Stimulated activated CD4-positive, alpha-beta T cell treated with anti-CD3 and anti-CD28 coated beads, TNF-alpha, amount 100 ng/mL, for 4 hours (primary cell): ENCODE data around the gene SMG6.

Experiments
- DNase-seq, 3 experiments: peaks; one replicate each; pipeline ENCODE4 v3.0.0-alpha.2; 2020; ENCODE audit warnings: low read depth in 3 of 3

SMG6 gene

GRCh38 chr17:2060681-2061440 is 242.7 kb downstream of the SMG6 start:
- DNase-seq, result no peak

- DNase-seq, result no peak
Observed at GRCh38 chr17:2060385-2060658, 243.3 kb downstream of the SMG6 start.

GRCh38 chr17:2059547-2060384 is 243.8 kb downstream of the SMG6 start:
- DNase-seq, result no peak

DNA sequence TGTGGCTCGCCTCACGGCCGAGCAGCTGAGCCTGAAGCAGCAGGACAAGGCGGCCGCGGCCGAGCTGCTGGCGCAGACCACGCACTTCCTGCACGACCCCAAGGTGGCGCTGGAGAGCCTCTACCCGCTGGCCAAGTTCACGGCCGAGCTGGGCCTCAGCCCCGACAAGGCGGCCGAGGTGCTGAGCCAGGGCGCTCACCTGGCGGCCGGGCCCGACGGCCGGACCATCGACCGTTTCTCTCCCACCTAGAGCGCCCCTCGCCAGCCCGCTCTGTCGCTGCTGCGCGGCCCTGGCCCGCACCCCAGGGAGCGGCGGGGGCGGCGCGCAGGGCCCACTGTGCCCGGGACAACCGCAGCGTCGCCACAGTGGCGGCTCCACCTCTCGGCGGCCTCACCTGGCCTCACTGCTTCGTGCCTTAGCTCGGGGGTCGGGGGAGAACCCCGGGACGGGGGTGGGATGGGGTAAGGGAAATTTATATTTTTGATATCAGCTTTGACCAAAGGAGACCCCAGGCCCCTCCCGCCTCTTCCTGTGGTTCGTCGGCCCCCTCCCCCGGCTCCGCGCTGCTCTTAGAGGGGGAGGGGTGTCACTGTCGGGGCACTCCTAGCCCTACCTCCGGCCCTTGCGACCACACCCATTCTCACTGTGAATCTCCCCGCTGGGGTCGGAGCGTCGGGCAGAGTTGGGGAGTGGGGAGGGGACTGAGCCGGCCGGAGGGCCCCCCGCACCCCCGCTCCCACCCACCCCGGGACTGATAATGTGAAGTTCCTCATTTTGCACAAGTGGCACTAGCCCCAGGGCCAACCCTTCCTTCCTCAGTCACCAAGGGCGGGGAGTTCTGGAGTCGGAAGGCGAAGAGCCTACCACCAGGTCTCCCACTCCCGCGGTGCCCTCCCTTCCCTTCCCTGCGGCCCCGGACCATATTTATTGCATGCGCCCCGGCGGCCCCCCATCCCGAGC is 244.7 kb downstream of the SMG6 start:
- peak in 1 of 3 experiments; percentile 53 for DNase-seq

DNA sequence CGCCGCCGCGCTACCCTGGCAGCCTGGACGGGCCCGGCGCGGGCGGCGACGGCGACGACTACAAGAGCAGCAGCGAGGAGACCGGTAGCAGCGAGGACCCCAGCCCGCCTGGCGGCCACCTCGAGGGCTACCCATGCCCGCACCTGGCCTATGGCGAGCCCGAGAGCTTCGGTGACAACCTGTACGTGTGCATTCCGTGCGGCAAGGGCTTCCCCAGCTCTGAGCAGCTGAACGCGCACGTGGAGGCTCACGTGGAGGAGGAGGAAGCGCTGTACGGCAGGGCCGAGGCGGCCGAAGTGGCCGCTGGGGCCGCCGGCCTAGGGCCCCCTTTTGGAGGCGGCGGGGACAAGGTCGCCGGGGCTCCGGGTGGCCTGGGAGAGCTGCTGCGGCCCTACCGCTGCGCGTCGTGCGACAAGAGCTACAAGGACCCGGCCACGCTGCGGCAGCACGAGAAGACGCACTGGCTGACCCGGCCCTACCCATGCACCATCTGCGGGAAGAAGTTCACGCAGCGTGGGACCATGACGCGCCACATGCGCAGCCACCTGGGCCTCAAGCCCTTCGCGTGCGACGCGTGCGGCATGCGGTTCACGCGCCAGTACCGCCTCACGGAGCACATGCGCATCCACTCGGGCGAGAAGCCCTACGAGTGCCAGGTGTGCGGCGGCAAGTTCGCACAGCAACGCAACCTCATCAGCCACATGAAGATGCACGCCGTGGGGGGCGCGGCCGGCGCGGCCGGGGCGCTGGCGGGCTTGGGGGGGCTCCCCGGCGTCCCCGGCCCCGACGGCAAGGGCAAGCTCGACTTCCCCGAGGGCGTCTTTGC is 245.6 kb downstream of the SMG6 start:
- DNase-seq, result no peak

GRCh38 chr17:2057175-2057759 is 246.3 kb downstream of the SMG6 start:
- no peak for DNase-seq

GRCh38 chr17:2056206-2057174 is 247.1 kb downstream of the SMG6 start:
- peak in 1 of 3 experiments; percentile 33 for DNase-seq

GRCh38 chr17:2055292-2056205 is 248.0 kb downstream of the SMG6 start:
- peak in 1 of 3 experiments; percentile 32 for DNase-seq

GRCh38 chr17:2054512-2055291 is 248.9 kb downstream of the SMG6 start, which contains the start of gene HIC1:
TSS of gene HIC1 (plus strand) at chr17:2055103. CDS start at chr17:2056691, 1,588 bp downstream.
- DNase-seq, result peak; percentile 57 to 71 (median 71)

DNA sequence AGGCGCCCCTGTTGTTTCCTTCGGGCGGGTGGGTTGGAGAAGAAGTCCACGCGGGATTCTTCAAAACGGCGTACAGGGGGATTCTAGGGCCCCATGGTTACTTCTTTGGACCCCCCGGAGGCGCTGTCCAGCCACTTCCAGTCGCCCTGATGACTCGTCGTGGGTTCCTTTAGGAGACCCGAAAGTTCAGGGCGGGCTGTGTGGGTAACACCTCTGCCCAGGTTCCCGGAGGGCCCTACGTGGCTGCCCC is 249.4 kb downstream of the SMG6 start:
- DNase-seq, result peak in 1 of 3 experiments; percentile 29

DNA sequence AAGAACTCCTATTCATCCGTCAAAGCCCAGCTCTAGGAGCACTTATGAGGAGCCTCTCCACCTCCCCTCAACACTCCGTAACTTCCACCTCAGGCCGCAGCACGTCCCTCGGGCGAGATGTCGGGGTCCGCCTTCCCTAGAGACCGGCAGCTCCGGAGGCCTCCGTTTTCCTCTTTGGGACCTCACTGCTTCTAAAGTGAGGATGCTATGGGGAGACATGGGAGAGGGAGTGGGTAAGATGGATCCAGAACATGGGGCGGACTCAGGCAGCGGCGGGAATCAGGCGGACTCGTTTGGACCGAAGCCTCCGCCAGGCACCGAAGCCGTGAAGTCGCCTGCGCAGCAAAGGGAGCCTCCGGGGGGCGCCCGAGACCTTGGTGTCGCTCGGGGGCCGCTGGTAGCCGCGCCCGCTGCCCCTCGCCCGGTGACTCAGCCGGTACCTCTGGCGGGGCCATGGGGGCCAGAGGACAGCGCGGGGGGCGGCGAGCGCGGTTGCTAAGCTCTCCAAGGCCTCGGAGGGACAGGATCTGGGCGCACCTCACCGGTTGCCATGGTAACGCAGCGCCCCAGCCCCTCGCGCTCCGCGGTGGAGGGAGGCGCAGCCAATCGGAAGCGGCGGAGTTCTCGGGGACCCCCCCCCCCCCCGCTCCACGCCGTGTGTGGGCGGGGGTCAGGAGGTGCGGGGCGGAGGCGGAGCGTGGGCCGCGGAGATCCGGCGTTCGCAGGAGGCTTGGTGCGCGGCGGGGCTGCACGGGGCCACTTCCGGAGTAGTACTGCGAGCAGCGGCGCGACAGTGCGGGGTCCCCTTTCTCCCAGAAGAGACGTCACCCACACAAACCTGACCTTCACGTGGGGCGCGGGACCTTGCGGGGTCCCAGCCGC is 250.0 kb downstream of the SMG6 start:
- peak; percentile 62 to 66 (median 63) for DNase-seq

DNA sequence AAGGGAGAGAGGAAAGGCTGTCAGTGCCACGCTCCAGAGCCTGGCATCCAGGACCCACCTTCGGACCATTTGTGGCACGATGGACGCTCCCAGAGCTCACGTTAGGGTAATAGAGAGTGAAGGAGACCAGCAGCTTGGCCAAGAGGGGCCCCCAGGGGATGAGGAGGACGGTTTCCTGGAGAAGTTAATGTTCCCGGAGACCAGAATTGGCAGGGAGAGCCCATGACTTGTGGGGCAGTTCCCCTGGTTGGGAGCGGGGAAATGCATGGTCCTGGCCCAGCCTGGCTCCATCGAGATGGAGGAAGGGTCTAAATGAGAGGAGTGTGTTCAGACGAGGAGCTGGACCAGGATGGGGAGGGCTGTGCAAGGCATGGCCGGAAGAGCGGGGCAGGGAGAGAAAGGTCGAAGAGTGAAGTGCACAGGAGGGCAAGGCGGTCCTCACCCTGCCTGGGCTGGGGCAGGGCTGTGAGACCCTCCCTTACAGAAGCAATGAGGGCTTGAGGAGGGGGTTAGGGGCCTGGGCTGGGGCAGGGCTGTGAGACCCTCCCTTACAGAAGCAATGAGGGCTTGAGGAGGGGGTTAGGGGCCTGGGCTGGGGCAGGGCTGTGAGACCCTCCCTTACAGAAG is 251.5 kb downstream of the SMG6 start:
- no peak for DNase-seq

DNA sequence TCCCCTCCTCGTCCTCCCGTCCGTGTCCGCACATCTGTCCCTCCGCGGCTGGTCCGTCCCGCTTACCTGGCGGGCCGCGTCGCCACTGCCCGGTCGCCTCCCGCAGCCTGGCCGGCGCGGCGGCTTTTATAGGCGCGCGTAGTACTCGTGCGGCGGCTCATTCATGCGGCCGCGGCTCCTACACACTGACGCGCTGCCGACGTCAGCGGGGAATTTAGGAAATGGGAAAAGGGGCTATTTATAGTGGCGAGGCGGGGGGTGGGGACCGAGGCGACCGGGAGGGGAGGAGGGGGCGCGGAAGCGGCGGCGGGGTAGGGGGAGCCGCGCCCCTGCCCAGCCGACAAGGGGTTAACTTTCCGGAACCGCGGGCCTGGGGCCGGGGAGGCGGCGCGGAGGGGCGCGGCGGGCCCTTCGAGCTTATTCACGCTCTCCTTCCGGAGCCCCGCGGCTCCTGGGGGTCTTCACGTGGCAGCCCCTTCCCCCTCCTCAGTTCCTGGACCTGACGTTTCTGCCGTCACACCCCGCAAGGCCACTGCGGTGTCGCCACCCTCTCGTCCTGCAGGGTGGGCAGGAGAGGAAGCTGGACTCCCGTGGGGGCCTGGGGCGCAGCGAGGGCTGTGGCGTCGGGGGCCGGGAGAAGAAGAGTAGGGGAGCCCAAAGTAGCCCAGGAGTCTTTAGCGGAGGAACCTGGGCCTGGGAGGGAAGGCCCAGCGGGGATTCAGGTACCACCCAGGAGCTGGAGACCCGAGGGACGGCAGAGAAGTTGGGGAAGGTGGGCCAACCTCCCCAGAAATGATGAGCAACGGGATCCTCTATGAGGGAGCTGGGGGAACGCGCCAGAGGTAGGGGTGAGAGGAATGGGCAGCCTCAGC is 252.3 kb downstream of the SMG6 start:
- DNase-seq, result no peak

DNA sequence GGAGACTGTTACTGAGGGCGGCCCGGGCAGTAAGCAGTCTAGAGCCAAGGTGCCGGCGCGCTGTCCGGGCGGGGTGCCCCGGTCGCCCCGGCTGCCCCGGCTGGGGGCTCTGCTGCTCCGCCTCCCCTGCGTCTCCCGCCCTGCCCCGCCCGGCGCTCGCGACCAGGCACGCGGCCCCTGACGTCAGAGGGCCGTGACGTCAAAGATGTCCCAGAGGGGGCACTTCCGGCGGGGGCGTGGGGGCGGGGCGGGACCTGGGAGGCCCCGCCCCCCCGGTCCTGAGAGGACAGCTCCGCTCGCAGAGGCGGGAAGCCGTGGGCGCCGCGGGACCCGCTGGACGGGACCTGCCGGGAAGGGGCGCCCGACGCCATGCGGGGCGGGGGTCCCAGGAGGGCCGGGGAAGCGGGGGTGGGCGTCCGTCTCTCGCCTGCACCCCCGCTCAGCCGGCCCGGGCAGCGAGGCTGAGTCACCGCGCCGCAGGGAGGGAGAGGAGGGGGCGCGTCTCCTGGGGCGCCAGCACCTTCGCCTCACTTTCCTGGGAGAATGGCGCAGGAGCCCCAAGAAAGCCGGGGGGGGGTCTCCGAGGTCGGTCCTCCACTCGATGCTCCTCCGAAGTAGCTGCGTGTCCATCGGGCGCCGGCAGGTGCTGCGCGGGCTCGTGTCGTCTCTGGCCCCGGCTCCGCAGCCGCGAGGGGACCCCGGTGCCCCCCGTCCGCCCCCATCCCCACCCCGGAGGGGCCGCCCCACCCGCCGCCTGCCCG is 253.1 kb downstream of the SMG6 start:
- peak in 2 of 3 experiments; percentile 71 to 72 for DNase-seq
